ENCODE measurements around the gene CDH13.

CDH13 gene

DNA sequence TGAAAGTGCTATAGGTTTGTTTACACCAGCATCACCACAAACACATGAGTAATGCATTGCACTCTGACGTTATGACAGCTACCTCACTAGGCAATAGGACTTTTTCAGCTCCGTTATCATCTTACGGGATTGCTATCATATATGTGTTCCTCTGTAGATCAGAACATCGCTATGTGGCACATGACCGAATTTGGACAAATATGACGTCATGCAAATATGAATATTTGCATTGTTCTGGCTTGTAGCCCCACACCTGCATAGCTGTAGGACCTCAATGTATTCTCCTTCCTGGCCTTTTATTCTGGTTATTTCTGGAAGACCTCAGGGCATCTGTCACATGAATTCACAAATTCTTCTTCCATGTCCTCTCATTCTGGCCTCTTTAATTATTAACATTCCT is 393.2 kb downstream of the CDH13 start:
- H3K4me3 ChIP-seq (replicated peaks; ENCODE audit: insufficient read depth, low read length): no peak overlapping the region
- H3K27me3 ChIP-seq (ENCODE audit: insufficient read depth, poor library complexity, severe bottlenecking): no peaks in the 10 kb centered on the region
- DNase-seq (ENCODE audit: low read depth in 1 of 2, low spot score in 1 of 2): no peak
- TF ChIP-seq POLR2AphosphoS5 (IDR thresholded peaks at IDR 0.05; ENCODE audit: low read depth): no peak
- TF ChIP-seq, protein P1, sequence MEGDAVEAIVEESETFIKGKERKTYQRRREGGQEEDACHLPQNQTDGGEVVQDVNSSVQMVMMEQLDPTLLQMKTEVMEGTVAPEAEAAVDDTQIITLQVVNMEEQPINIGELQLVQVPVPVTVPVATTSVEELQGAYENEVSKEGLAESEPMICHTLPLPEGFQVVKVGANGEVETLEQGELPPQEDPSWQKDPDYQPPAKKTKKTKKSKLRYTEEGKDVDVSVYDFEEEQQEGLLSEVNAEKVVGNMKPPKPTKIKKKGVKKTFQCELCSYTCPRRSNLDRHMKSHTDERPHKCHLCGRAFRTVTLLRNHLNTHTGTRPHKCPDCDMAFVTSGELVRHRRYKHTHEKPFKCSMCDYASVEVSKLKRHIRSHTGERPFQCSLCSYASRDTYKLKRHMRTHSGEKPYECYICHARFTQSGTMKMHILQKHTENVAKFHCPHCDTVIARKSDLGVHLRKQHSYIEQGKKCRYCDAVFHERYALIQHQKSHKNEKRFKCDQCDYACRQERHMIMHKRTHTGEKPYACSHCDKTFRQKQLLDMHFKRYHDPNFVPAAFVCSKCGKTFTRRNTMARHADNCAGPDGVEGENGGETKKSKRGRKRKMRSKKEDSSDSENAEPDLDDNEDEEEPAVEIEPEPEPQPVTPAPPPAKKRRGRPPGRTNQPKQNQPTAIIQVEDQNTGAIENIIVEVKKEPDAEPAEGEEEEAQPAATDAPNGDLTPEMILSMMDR (IDR thresholded peaks at IDR 0.05; ENCODE audit: insufficient read depth, low read length): no peak
- TF ChIP-seq, protein P2, sequence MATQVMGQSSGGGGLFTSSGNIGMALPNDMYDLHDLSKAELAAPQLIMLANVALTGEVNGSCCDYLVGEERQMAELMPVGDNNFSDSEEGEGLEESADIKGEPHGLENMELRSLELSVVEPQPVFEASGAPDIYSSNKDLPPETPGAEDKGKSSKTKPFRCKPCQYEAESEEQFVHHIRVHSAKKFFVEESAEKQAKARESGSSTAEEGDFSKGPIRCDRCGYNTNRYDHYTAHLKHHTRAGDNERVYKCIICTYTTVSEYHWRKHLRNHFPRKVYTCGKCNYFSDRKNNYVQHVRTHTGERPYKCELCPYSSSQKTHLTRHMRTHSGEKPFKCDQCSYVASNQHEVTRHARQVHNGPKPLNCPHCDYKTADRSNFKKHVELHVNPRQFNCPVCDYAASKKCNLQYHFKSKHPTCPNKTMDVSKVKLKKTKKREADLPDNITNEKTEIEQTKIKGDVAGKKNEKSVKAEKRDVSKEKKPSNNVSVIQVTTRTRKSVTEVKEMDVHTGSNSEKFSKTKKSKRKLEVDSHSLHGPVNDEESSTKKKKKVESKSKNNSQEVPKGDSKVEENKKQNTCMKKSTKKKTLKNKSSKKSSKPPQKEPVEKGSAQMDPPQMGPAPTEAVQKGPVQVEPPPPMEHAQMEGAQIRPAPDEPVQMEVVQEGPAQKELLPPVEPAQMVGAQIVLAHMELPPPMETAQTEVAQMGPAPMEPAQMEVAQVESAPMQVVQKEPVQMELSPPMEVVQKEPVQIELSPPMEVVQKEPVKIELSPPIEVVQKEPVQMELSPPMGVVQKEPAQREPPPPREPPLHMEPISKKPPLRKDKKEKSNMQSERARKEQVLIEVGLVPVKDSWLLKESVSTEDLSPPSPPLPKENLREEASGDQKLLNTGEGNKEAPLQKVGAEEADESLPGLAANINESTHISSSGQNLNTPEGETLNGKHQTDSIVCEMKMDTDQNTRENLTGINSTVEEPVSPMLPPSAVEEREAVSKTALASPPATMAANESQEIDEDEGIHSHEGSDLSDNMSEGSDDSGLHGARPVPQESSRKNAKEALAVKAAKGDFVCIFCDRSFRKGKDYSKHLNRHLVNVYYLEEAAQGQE (IDR thresholded peaks at IDR 0.05; ENCODE audit: insufficient replicate concordance, low read depth): no peak
- no peak for TF ChIP-seq GABPA (IDR thresholded peaks at IDR 0.05; ENCODE audit: low read depth)
- no peak for TF ChIP-seq SPI1 (IDR thresholded peaks at IDR 0.05; ENCODE audit: borderline replicate concordance, low read depth)
- no peak overlapping the region for H3K27ac ChIP-seq (replicated peaks)

DNA sequence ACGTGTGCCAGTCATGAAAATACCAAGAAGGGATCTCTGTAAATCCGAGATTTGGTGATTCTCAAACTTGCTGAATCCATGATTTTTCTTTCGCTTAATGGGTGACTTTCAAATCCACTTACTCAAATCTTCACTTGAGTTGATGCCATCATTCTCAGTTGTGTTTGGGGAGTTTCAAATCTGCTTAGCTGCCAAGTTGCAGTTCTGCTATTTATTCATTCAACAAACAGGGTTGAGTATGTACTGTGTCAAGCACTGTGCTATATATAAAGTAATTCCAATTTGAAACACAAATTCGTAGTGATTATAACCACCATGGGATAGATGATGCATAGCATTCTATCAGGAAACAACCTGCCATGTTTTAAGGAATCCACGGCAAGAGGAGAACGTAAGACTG is 394.3 kb downstream of the CDH13 start:
- no peak overlapping the region for H3K27ac ChIP-seq (replicated peaks)
- H3K4me3 ChIP-seq (replicated peaks; ENCODE audit: insufficient read depth, low read length): no peak overlapping the region
- no peak for TF ChIP-seq POLR2AphosphoS5 (IDR thresholded peaks at IDR 0.05; ENCODE audit: low read depth)
- TF ChIP-seq SPI1 (IDR thresholded peaks at IDR 0.05; ENCODE audit: borderline replicate concordance, low read depth): no peak
- TF ChIP-seq, protein P2 (IDR thresholded peaks at IDR 0.05; ENCODE audit: insufficient replicate concordance, low read depth): no peak
- TF ChIP-seq, protein P1 (IDR thresholded peaks at IDR 0.05; ENCODE audit: insufficient read depth, low read length): no peak
- no peak for TF ChIP-seq GABPA (IDR thresholded peaks at IDR 0.05; ENCODE audit: low read depth)
- no peak for DNase-seq (ENCODE audit: low read depth in 1 of 2, low spot score in 1 of 2)
- H3K27me3 ChIP-seq (ENCODE audit: insufficient read depth, poor library complexity, severe bottlenecking): no peaks in the 10 kb centered on the region

DNA sequence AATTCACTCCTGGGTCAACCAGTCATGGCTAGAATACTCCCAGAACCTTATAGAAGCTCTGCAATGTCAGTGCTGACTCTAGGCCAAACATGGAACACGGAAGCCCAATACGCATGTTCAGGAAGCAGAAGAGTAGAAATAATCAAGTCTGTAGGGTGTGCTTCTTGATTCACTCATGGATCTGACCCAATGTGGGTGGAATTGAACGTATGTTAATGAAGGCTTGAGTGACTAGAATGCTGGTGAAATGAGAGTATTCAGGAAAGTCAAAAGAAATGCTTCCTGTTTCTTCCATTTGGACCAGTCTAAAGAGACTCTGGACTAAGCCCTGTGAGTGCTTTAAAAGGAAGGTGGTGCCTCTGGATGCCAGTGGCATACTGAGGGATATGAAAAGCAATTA is 395.0 kb downstream of the CDH13 start:
- DNase-seq (ENCODE audit: low read depth in 1 of 2, low spot score in 1 of 2): no peak
- H3K4me3 ChIP-seq (replicated peaks; ENCODE audit: insufficient read depth, low read length): no peak overlapping the region
- TF ChIP-seq, protein P1 (IDR thresholded peaks at IDR 0.05; ENCODE audit: insufficient read depth, low read length): no peak
- TF ChIP-seq SPI1 (IDR thresholded peaks at IDR 0.05; ENCODE audit: borderline replicate concordance, low read depth): no peak
- TF ChIP-seq, protein P2 (IDR thresholded peaks at IDR 0.05; ENCODE audit: insufficient replicate concordance, low read depth): no peak
- no peak for TF ChIP-seq POLR2AphosphoS5 (IDR thresholded peaks at IDR 0.05; ENCODE audit: low read depth)
- no peak for TF ChIP-seq GABPA (IDR thresholded peaks at IDR 0.05; ENCODE audit: low read depth)
- H3K27me3 ChIP-seq (ENCODE audit: insufficient read depth, poor library complexity, severe bottlenecking): no peaks in the 10 kb centered on the region
- no peak overlapping the region for H3K27ac ChIP-seq (replicated peaks)
